ENCODE data around the gene PPP1R16B. TPM values are rescaled to one million over a fixed set of nuclear protein-coding genes. Genes with fewer than 3 reads are reported as not detected.

The PPP1R16B gene
- total RNA-seq, 4 donors from 2014 or later: 1.8 to 11.1 (median 7.0) TPM

GRCh38 chr20:38861071-38861401 lies 55.5 kb downstream of the PPP1R16B start:
- DNase-seq: no peak
- WGBS, 2 donors (ENCODE audit: low coverage in 1 of 2): 81% methylated on average over 1 of the region's 1 CpG; no CpG with 5 or more reads in 1 of the 2 donors
- Histone ChIP-seq H3K9me3 (no peaks in the 10 kb centered on the region), H3K4me1 (peaks cover 0 to 3% (median 0%) of the 10 kb centered on the region in 4 donors), H3K36me3 (no peaks in the 10 kb centered on the region), H3K27me3 (no peaks in the 10 kb centered on the region), H3K4me3 (no peak overlapping the region), H3K27ac (no peak overlapping the region)
- no peak for TF ChIP-seq POLR2AphosphoS5 (IDR thresholded peaks at IDR 0.05)
- TF ChIP-seq EP300 (IDR thresholded peaks at IDR 0.05; ENCODE audit: low read depth): no peak
- no peak for TF ChIP-seq POLR2A (IDR thresholded peaks at IDR 0.05)
- TF ChIP-seq CTCF (IDR thresholded peaks at IDR 0.05): no peak
- in situ Hi-C loops (cut with MboI; ENCODE audit: low pct_ligation_motif_present in 1 of 4, low pct_unique_long_range_greater_than_20kb in 1 of 4, low sequenced_read_pairs in 3 of 4): no loop called here
- intact Hi-C loops (cut with DNase I; ENCODE audit: low total_unique reads): no loop called here

GRCh38 chr20:38862226-38862625 lies 56.7 kb downstream of the PPP1R16B start:
- H3K27ac ChIP-seq: peak overlapping the region in 2 of 4 donors; percentile 14 to 26
- peaks cover 0 to 3% (median 0%) of the 10 kb centered on the region in 4 donors for H3K4me1 ChIP-seq
- WGBS, 2 donors (ENCODE audit: low coverage in 1 of 2): 75 to 100% methylated on average over 1 to 5 of the region's 5 CpGs
- H3K36me3 ChIP-seq: no peaks in the 10 kb centered on the region
- no peaks in the 10 kb centered on the region for H3K9me3 ChIP-seq
- intact Hi-C loops (cut with DNase I; ENCODE audit: low total_unique reads) (no loop called here), in situ Hi-C loops (cut with MboI; ENCODE audit: low pct_ligation_motif_present in 1 of 4, low pct_unique_long_range_greater_than_20kb in 1 of 4, low sequenced_read_pairs in 3 of 4) (no loop called here)
- no peak overlapping the region for H3K4me3 ChIP-seq
- DNase-seq: no peak
- H3K27me3 ChIP-seq: no peaks in the 10 kb centered on the region
- TF ChIP-seq CTCF (IDR thresholded peaks at IDR 0.05): no peak
- TF ChIP-seq POLR2A (IDR thresholded peaks at IDR 0.05): no peak
- TF ChIP-seq EP300 (IDR thresholded peaks at IDR 0.05; ENCODE audit: low read depth): no peak
- TF ChIP-seq POLR2AphosphoS5 (IDR thresholded peaks at IDR 0.05): no peak

- in situ Hi-C loops (cut with MboI; ENCODE audit: low pct_ligation_motif_present in 1 of 4, low pct_unique_long_range_greater_than_20kb in 1 of 4, low sequenced_read_pairs in 3 of 4) (no loop called here), intact Hi-C loops (cut with DNase I; ENCODE audit: low total_unique reads) (no loop called here)
- Histone ChIP-seq H3K4me1 (peaks cover 0 to 3% (median 0%) of the 10 kb centered on the region in 4 donors), H3K9me3 (no peaks in the 10 kb centered on the region), H3K27me3 (no peaks in the 10 kb centered on the region), H3K27ac (peak overlapping the region in 3 of 4 donors; percentile 14 to 40 (median 26)), H3K36me3 (no peaks in the 10 kb centered on the region), H3K4me3 (no peak overlapping the region)
- TF ChIP-seq POLR2AphosphoS5 (IDR thresholded peaks at IDR 0.05): no peak
- 73 to 76% methylated on average over 6 to 12 of the region's 12 CpGs for WGBS, 2 donors (ENCODE audit: low coverage in 1 of 2)
- DNase-seq: peak; percentile 44
These were observed 57.7 kb downstream of the PPP1R16B start for GRCh38 chr20:38863024-38863851.

- intact Hi-C loops (cut with DNase I; ENCODE audit: low total_unique reads): no loop called here
- in situ Hi-C loops (cut with MboI; ENCODE audit: low pct_ligation_motif_present in 1 of 4, low pct_unique_long_range_greater_than_20kb in 1 of 4, low sequenced_read_pairs in 3 of 4): no loop called here
- no peaks in the 10 kb centered on the region for H3K27me3 ChIP-seq
- H3K27ac ChIP-seq: no peak overlapping the region
- WGBS, 2 donors (ENCODE audit: low coverage in 1 of 2): 74% methylated on average over 5 of the region's 5 CpGs; no CpG with 5 or more reads in 1 of the 2 donors
- no peak for DNase-seq
- no peak overlapping the region for H3K4me3 ChIP-seq
- peaks cover 0 to 6% (median under 1%) of the 10 kb centered on the region in 4 donors for H3K4me1 ChIP-seq
- TF ChIP-seq POLR2AphosphoS5 (IDR thresholded peaks at IDR 0.05): no peak
- no peak for TF ChIP-seq CTCF (IDR thresholded peaks at IDR 0.05)
- no peak for TF ChIP-seq POLR2A (IDR thresholded peaks at IDR 0.05)
- no peak for TF ChIP-seq EP300 (IDR thresholded peaks at IDR 0.05; ENCODE audit: low read depth)
- no peaks in the 10 kb centered on the region for H3K9me3 ChIP-seq
- no peaks in the 10 kb centered on the region for H3K36me3 ChIP-seq
These were observed 59.2 kb downstream of the PPP1R16B start for GRCh38 chr20:38864662-38865061.

Data from transverse colon (tissue), 4 donors.